Measurements from ENCODE around the gene ARMH3. TPM values are rescaled to one million over a fixed set of nuclear protein-coding genes. Genes with fewer than 3 reads are reported as not detected.

ARMH3 gene
- total RNA-seq, 1 experiment from 2014 or later: 30.6 TPM

DNA sequence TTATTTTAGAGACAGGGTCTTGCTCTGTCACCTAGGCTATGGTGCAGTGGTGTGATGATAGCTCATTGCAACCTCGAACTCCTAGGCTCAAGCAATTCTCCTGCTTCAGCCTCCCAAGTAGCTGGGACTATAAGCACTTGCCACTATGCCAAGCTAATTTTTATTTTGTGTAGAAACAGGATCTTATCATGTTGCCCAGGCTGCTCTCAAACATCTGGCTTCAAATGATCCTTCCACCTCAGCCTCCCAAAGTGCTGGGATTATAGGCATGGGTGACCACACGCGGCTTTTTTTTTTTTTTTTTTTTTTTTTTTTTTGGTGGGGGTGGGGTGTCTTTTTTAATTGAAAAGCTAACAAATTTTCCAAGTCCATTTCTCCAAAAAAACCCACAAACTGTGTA is 27.6 kb upstream of the ARMH3 start:
- no peak for DNase-seq (ENCODE audit: low read depth, low spot score)
- Histone ChIP-seq H3K4me3 (ENCODE audit: low read depth in 2 of 2, low read length in 2 of 2) (no peak overlapping the region), H3K36me3 (ENCODE audit: control insufficient read depth, insufficient read depth, low read length) (no peaks in the 10 kb centered on the region), H3K4me1 (ENCODE audit: control insufficient read depth, insufficient read depth, low read length) (no peaks in the 10 kb centered on the region), H3K27me3 (ENCODE audit: control insufficient read depth, insufficient read depth, low read length) (no peaks in the 10 kb centered on the region), H3K9me3 (ENCODE audit: control insufficient read depth, insufficient read depth, low read depth, low read length) (no peaks in the 10 kb centered on the region), H3K27ac (ENCODE audit: low read length) (no peak overlapping the region)
- ATAC-seq: no peak
- TF ChIP-seq TCF7L2 (IDR thresholded peaks at IDR 0.05; ENCODE audit: low read depth, low read length) (no peak), SIN3A (IDR thresholded peaks at IDR 0.05; ENCODE audit: borderline replicate concordance, insufficient read depth, low read depth, low read length) (no peak), POLR2AphosphoS5 (IDR thresholded peaks at IDR 0.05; ENCODE audit: low read depth, low read length) (no peak)
- TF ChIP-seq, protein P1, sequence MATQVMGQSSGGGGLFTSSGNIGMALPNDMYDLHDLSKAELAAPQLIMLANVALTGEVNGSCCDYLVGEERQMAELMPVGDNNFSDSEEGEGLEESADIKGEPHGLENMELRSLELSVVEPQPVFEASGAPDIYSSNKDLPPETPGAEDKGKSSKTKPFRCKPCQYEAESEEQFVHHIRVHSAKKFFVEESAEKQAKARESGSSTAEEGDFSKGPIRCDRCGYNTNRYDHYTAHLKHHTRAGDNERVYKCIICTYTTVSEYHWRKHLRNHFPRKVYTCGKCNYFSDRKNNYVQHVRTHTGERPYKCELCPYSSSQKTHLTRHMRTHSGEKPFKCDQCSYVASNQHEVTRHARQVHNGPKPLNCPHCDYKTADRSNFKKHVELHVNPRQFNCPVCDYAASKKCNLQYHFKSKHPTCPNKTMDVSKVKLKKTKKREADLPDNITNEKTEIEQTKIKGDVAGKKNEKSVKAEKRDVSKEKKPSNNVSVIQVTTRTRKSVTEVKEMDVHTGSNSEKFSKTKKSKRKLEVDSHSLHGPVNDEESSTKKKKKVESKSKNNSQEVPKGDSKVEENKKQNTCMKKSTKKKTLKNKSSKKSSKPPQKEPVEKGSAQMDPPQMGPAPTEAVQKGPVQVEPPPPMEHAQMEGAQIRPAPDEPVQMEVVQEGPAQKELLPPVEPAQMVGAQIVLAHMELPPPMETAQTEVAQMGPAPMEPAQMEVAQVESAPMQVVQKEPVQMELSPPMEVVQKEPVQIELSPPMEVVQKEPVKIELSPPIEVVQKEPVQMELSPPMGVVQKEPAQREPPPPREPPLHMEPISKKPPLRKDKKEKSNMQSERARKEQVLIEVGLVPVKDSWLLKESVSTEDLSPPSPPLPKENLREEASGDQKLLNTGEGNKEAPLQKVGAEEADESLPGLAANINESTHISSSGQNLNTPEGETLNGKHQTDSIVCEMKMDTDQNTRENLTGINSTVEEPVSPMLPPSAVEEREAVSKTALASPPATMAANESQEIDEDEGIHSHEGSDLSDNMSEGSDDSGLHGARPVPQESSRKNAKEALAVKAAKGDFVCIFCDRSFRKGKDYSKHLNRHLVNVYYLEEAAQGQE (IDR thresholded peaks at IDR 0.05; ENCODE audit: insufficient read depth in 1 of 2, low read depth in 2 of 2, low read length in 1 of 2): no peak
- TF ChIP-seq, protein P2, sequence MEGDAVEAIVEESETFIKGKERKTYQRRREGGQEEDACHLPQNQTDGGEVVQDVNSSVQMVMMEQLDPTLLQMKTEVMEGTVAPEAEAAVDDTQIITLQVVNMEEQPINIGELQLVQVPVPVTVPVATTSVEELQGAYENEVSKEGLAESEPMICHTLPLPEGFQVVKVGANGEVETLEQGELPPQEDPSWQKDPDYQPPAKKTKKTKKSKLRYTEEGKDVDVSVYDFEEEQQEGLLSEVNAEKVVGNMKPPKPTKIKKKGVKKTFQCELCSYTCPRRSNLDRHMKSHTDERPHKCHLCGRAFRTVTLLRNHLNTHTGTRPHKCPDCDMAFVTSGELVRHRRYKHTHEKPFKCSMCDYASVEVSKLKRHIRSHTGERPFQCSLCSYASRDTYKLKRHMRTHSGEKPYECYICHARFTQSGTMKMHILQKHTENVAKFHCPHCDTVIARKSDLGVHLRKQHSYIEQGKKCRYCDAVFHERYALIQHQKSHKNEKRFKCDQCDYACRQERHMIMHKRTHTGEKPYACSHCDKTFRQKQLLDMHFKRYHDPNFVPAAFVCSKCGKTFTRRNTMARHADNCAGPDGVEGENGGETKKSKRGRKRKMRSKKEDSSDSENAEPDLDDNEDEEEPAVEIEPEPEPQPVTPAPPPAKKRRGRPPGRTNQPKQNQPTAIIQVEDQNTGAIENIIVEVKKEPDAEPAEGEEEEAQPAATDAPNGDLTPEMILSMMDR (IDR thresholded peaks at IDR 0.05): no peak
- intact Hi-C loops (cut with micrococcal nuclease; ENCODE audit: unreplicated experiment) (no loop called here), in situ Hi-C loops (cut with HindIII; ENCODE audit: low pct_unique_long_range_greater_than_20kb, low sequenced_read_pairs) (no loop called here)
- ChIA-PET POLR2A (interaction anchor here (0.7 kb wide), 1 partner anchor 63 kb away, joined by 3 read pairs; no protein-coding TSS in a partner anchor), CTCF (interaction anchor here (0.7 to 1.2 kb wide), 2 partner anchors 11 to 315 kb away, joined by 7 to 15 read pairs; no protein-coding TSS in a partner anchor)
- no TSS peak for BruUV-seq (replicated peaks)

DNA sequence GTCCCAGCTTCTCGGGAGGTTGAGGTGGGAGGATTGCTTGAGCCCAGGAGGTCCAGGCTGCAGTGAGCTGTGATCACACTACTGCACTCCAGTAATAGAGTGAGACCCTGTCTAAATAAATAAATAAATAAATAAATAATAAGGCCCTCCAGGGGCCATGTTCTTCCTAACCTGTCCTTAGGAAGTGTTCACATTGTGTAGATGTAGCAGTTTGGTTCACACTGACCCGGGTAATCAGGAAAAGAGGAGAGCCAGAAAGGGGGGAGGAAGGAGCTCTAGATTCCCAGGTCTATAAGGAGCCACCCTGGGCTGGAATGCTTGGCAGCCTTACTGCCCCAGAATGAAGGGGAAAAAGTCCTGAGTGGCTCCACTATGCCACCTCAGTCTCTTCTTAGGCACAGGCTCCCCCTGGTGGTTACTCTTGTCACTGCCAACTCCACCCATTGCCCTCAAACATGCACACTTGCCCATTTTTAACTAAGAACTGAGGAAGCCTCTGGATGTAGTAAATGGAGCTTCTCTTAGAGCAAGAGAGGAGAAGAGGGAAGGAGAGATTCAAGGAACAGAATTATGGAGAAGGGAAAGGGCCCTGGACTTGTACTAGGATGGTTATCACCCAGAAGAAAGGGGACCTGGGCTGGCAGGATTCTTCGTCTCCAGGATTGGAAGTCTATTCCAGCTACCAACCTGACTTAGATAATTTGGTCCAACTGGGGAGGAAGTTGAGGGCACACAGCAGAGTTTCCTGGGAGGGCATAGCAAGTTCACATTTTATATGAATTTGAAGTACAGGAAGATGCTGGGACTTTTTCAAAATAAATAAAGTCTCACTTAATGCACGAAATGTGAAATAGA is 16.9 kb upstream of the ARMH3 start:
- POLR2A ChIA-PET: interaction anchor here (0.6 kb wide), 1 partner anchor 163 kb away, joined by 3 read pairs; no protein-coding TSS in a partner anchor
- no TSS peak for BruUV-seq (replicated peaks)
- ATAC-seq: peak; percentile 93
- Histone ChIP-seq H3K27ac (ENCODE audit: low read length) (no peak overlapping the region), H3K36me3 (ENCODE audit: control insufficient read depth, insufficient read depth, low read length) (no peaks in the 10 kb centered on the region), H3K27me3 (ENCODE audit: control insufficient read depth, insufficient read depth, low read length) (no peaks in the 10 kb centered on the region), H3K4me1 (ENCODE audit: control insufficient read depth, insufficient read depth, low read length) (no peaks in the 10 kb centered on the region), H3K4me3 (ENCODE audit: low read depth in 2 of 2, low read length in 2 of 2) (no peak overlapping the region), H3K9me3 (ENCODE audit: control insufficient read depth, insufficient read depth, low read depth, low read length) (no peaks in the 10 kb centered on the region)
- CTCF ChIA-PET: interaction anchor here (0.5 to 1.6 kb wide), 13 partner anchors 10 to 868 kb away, joined by 3 to 8 read pairs (median 5); no protein-coding TSS in a partner anchor
- in situ Hi-C loops (cut with HindIII; ENCODE audit: low pct_unique_long_range_greater_than_20kb, low sequenced_read_pairs) (no loop called here), intact Hi-C loops (cut with micrococcal nuclease; ENCODE audit: unreplicated experiment) (loop anchor here (2.0 kb wide), 1 partner anchor 232 kb away; no protein-coding TSS in a partner anchor)
- DNase-seq (ENCODE audit: low read depth, low spot score): peak; percentile 76
- TF ChIP-seq, protein P1 (IDR thresholded peaks at IDR 0.05; ENCODE audit: insufficient read depth in 1 of 2, low read depth in 2 of 2, low read length in 1 of 2): no peak
- TF ChIP-seq, protein P2 (IDR thresholded peaks at IDR 0.05): peak; percentile 98
- no peak for TF ChIP-seq SIN3A (IDR thresholded peaks at IDR 0.05; ENCODE audit: borderline replicate concordance, insufficient read depth, low read depth, low read length)
- TF ChIP-seq TCF7L2 (IDR thresholded peaks at IDR 0.05; ENCODE audit: low read depth, low read length): no peak

Data from Panc1 (cell line).